H1 (cell line): ENCODE data around the gene FRMD5. TPM values are rescaled to one million over a fixed set of nuclear protein-coding genes. Genes with fewer than 3 reads are reported as not detected.

Source experiments
- CTCF ChIA-PET: fragments of 300-600 bp; sonication (Branson Sonifier 250); formaldehyde crosslinking; loops from one replicate; lab custom pipeline; 2021; ENCODE audit not compliant: partially characterized antibody; lab: Charles Lee
- POLR2A ChIA-PET: fragments of 300-600 bp; sonication (Branson Sonifier 250); formaldehyde crosslinking; loops from one replicate; lab custom pipeline; 2021; ENCODE audit warnings: inconsistent platforms; ENCODE audit not compliant: partially characterized antibody; lab: Charles Lee
- DNase-seq, 2 experiments: peaks; one replicate each; pipeline versions ENCODE4 v3.0.0 to v3.0.0-alpha.2; 2010 to 2022; ENCODE audit warnings: low spot score in 2 of 2, low read depth in 1 of 2, mixed read lengths in 1 of 2
- FAIRE-seq: peaks from 2 replicates; lab custom pipeline; 2011; peaks lifted over from hg19 to GRCh38; lab: Jason Lieb, UNC
- H2AFZ ChIP-seq: 2 replicates; pipeline ENCODE4 v1.8.1; 2012; ENCODE audit warnings: low read length, inconsistent platforms
- H2AK5ac ChIP-seq: 2 replicates; pipeline ENCODE4 v1.6.1; 2013; ENCODE audit warnings: low read depth, low read length
- H2BK120ac ChIP-seq: replicated peaks from 2 replicates; pipeline ENCODE3; 2013; ENCODE audit warnings: low read depth, low read length, inconsistent platforms
- H2BK12ac ChIP-seq: 2 replicates; pipeline ENCODE4 v1.6.1; 2013; ENCODE audit warnings: low read depth, low read length
- H2BK15ac ChIP-seq: 2 replicates; pipeline ENCODE4 v1.6.1; 2013; ENCODE audit warnings: low read length
- H2BK20ac ChIP-seq: 2 replicates; pipeline ENCODE4 v1.6.1; 2013; ENCODE audit warnings: low read length
- H2BK5ac ChIP-seq: 2 replicates; pipeline ENCODE4 v1.6.1; 2013; ENCODE audit warnings: low read depth, low read length
- H3K14ac ChIP-seq: 2 replicates; pipeline ENCODE4 v1.6.1; 2013; ENCODE audit warnings: inconsistent platforms; ENCODE audit not compliant: insufficient read length
- H3K18ac ChIP-seq: 2 replicates; pipeline ENCODE4 v1.6.1; 2013; ENCODE audit warnings: low read length; ENCODE audit errors: extremely low read depth
- H3K23ac ChIP-seq: 2 replicates; pipeline ENCODE4 v1.6.1; 2013; ENCODE audit warnings: inconsistent platforms; ENCODE audit not compliant: insufficient read length
- H3K23me2 ChIP-seq: 2 replicates; pipeline ENCODE4 v1.6.1; 2013; ENCODE audit warnings: low read depth, low read length
- H3K27ac ChIP-seq: 2 replicates; pipeline ENCODE4 v1.6.1; 2011; ENCODE audit warnings: low read depth, low read length, inconsistent platforms
- H3K27me3 ChIP-seq, 4 experiments: replicated peaks in 1 of 4; 1 replicate in 1 of 4; 2 replicates in 3 of 4; pipeline versions ENCODE4 v1.6.1 to v1.8.1; 2011 to 2013; ENCODE audit warnings: low read length in 3 of 4, mild to moderate bottlenecking in 3 of 4, inconsistent platforms in 2 of 4, mixed read lengths in 2 of 4, moderate library complexity in 1 of 4; ENCODE audit not compliant: control insufficient read depth in 3 of 4, insufficient read depth in 3 of 4; ENCODE audit errors: extremely low read depth in 1 of 4
- H3K36me3 ChIP-seq, 4 experiments: 2 replicates each; pipeline versions ENCODE4 v1.6.1 to v1.8.1; 2011 to 2013; ENCODE audit warnings: mild to moderate bottlenecking in 4 of 4, low read length in 3 of 4, moderate library complexity in 2 of 4, control low read depth in 1 of 4, inconsistent platforms in 1 of 4; ENCODE audit not compliant: insufficient read depth in 4 of 4, control insufficient read depth in 2 of 4
- H3K4ac ChIP-seq: replicated peaks from 2 replicates; pipeline ENCODE3; 2013; ENCODE audit warnings: low read length, low read depth, mixed read lengths, inconsistent platforms; ENCODE audit not compliant: insufficient read length
- H3K4me1 ChIP-seq, 4 experiments: replicated peaks in 1 of 4; 1 replicate in 1 of 4; 2 replicates in 3 of 4; pipeline versions ENCODE4 v1.6.1 to v1.8.1; 2011 to 2013; ENCODE audit warnings: low read length in 3 of 4, inconsistent platforms in 2 of 4, mixed read lengths in 1 of 4; ENCODE audit not compliant: insufficient read depth in 4 of 4, control insufficient read depth in 3 of 4
- H3K4me2 ChIP-seq, 2 experiments: 2 replicates each; pipeline versions ENCODE4 v1.6.1 to v1.8.1; 2011 to 2013; ENCODE audit warnings: low read depth in 2 of 2, low read length in 2 of 2, control low read depth in 1 of 2, inconsistent platforms in 1 of 2, mild to moderate bottlenecking in 1 of 2; ENCODE audit not compliant: insufficient read depth in 1 of 2
- H3K4me3 ChIP-seq, 4 experiments: fragments of 200-600, 300-600 bp in 1 of 4; sonication (generic), shearing (Covaris generic), sonication (Bioruptor Twin) in 1 of 4; 2 replicates each; pipeline versions ENCODE4 v1.5.1 to v1.8.1; 2011 to 2016; ENCODE audit warnings: low read length in 4 of 4, low read depth in 3 of 4, control low read depth in 2 of 4, inconsistent platforms in 2 of 4, mild to moderate bottlenecking in 2 of 4, mixed read lengths in 1 of 4, moderate library complexity in 1 of 4; ENCODE audit not compliant: insufficient read depth in 2 of 4; ENCODE audit errors: extremely low read depth in 1 of 4
- H3K56ac ChIP-seq: replicated peaks from 2 replicates; pipeline ENCODE3; 2013; ENCODE audit warnings: low read depth, mild to moderate bottlenecking, mixed read lengths, low read length, inconsistent platforms; ENCODE audit not compliant: insufficient read length
- H3K79me1 ChIP-seq: 2 replicates; pipeline ENCODE4 v1.6.1; 2013; ENCODE audit warnings: low read depth, low read length, control low read depth
- H3K79me2 ChIP-seq, 2 experiments: 2 replicates each; pipeline versions ENCODE4 v1.6.1 to v1.8.1; 2012 to 2013; ENCODE audit warnings: low read length in 2 of 2, mild to moderate bottlenecking in 2 of 2, inconsistent platforms in 1 of 2; ENCODE audit not compliant: insufficient read depth in 2 of 2, control insufficient read depth in 1 of 2
- H3K9ac ChIP-seq, 4 experiments: replicated peaks in 1 of 4; 1 replicate in 1 of 4; 2 replicates in 3 of 4; pipeline versions ENCODE4 v1.6.1 to v1.8.1; 2011 to 2013; ENCODE audit warnings: low read depth in 3 of 4, low read length in 3 of 4, control low read depth in 2 of 4, mild to moderate bottlenecking in 2 of 4, moderate library complexity in 2 of 4, inconsistent platforms in 1 of 4; ENCODE audit errors: extremely low read depth in 1 of 4
- H3K9me3 ChIP-seq, 2 experiments: 2 replicates each; pipeline versions ENCODE4 v1.6.1 to v1.8.1; 2012 to 2013; ENCODE audit warnings: mild to moderate bottlenecking in 2 of 2, moderate library complexity in 2 of 2, control low read depth in 1 of 2, inconsistent platforms in 1 of 2, low read depth in 1 of 2, low read length in 1 of 2, mixed read lengths in 1 of 2; ENCODE audit not compliant: insufficient read depth in 2 of 2
- H4K20me1 ChIP-seq, 2 experiments: replicated peaks in 1 of 2; 2 replicates each; pipeline versions ENCODE3 to v1.8.1; 2011 to 2013; ENCODE audit warnings: inconsistent platforms in 2 of 2, low read length in 2 of 2, mild to moderate bottlenecking in 1 of 2; ENCODE audit not compliant: insufficient read depth in 2 of 2, control insufficient read depth in 1 of 2
- H4K5ac ChIP-seq: 2 replicates; pipeline ENCODE4 v1.6.1; 2013; ENCODE audit warnings: low read length, low read depth, mixed read lengths, inconsistent platforms; ENCODE audit not compliant: insufficient read length
- H4K8ac ChIP-seq: 2 replicates; pipeline ENCODE4 v1.8.0; 2013; ENCODE audit warnings: mild to moderate bottlenecking, moderate library complexity, low read length, inconsistent platforms; ENCODE audit not compliant: insufficient read depth; ENCODE audit errors: extremely low read depth
- H4K91ac ChIP-seq: replicated peaks from 2 replicates; pipeline ENCODE3; 2013; ENCODE audit warnings: low read length, mixed read lengths, inconsistent platforms; ENCODE audit not compliant: insufficient read length
- ASH2L ChIP-seq: fragments of 200-600, 300-600 bp; sonication (generic); IDR thresholded peaks from one replicate; pipeline ENCODE4 v1.7.1; 2017; ENCODE audit warnings: low read length
- BRCA1 ChIP-seq: IDR thresholded peaks from 2 replicates; pipeline ENCODE4 v1.6.1; 2012; ENCODE audit warnings: low read depth, low read length, improper control_type of control experiment
- CREB1 ChIP-seq: IDR thresholded peaks from 2 replicates; pipeline ENCODE4 v1.6.1; 2012; ENCODE audit warnings: inconsistent platforms
- EGR1 ChIP-seq: IDR thresholded peaks from 2 replicates; pipeline ENCODE4 v1.6.1; 2011; ENCODE audit warnings: low read depth, low read length, borderline replicate concordance
- EP300 ChIP-seq, 2 experiments: IDR thresholded peaks; 1 replicate in 1 of 2; 2 replicates in 1 of 2; pipeline ENCODE4 v1.6.1; 2011 to 2012; ENCODE audit warnings: low read depth in 2 of 2, low read length in 2 of 2, mild to moderate bottlenecking in 2 of 2, borderline replicate concordance in 1 of 2, inconsistent platforms in 1 of 2, moderate library complexity in 1 of 2
- MAFK ChIP-seq: IDR thresholded peaks from 2 replicates; pipeline ENCODE4 v1.6.1; 2012; ENCODE audit warnings: low read depth, mild to moderate bottlenecking, improper control_type of control experiment, low read length
- SIX5 ChIP-seq: IDR thresholded peaks from 2 replicates; pipeline ENCODE4 v1.6.1; 2011; ENCODE audit warnings: mild to moderate bottlenecking, low read depth, low read length
- TCF12 ChIP-seq: IDR thresholded peaks from 2 replicates; pipeline ENCODE4 v1.6.1; 2011; ENCODE audit warnings: low read depth, mild to moderate bottlenecking, low read length
- YY1 ChIP-seq: IDR thresholded peaks from 2 replicates; pipeline ENCODE4 v1.6.1; 2011; ENCODE audit warnings: low read depth, mild to moderate bottlenecking, low read length
- WGBS, 2 experiments: shearing (Covaris generic) in 1 of 2; methylation state at CpG; one replicate each; pipeline versions ENCODE4 v1.1.6 to v1.1.7; 2013 to 2015; ENCODE audit warnings: low lambda C conversion rate in 2 of 2, mixed read lengths in 2 of 2, inconsistent platforms in 1 of 2, low coverage in 1 of 2, missing lambda C conversion rate in 1 of 2; ENCODE audit not compliant: insufficient replicate concordance in 2 of 2, insufficient coverage in 1 of 2, insufficient read length in 1 of 2; ENCODE audit errors: extremely low coverage in 1 of 2, missing lambda C conversion rate in 1 of 2; 5-methylcytosine and 5-hydroxymethylcytosine counted together
- polyA plus RNA-seq, 7 experiments: library from polyadenylated mRNA; depleted of rRNA in 3 of 7; stranded (reverse) in 5 of 7; unstranded in 2 of 7; fragments of >200 nt in 5 of 7; fragments of 200-250 nt in 2 of 7; gene quantifications; 1 replicate in 5 of 7; 2 replicates in 1 of 7; 4 replicates in 1 of 7; pipeline versions ENCODE4 v1.2.1 to v1.2.3, GENCODE V29; 2011 to 2013; ENCODE audit warnings: missing spikeins in 2 of 7, mixed read lengths in 2 of 7
- total RNA-seq: library from RNA; stranded (reverse); fragmentation: NEBNext Ultra II Directional; extraction: Animal tissue kit (Norgen Biotek cat#: 25700); gene quantifications from 2 replicates; pipeline ENCODE4 v1.2.1, GENCODE V29; 2021

The FRMD5 gene
- total and polyA plus RNA-seq, 2 of the 8 experiments (the other 6 are each of a cell fraction or from before 2014, with no cell fraction given): 10.1 to 12.6 TPM

DNA sequence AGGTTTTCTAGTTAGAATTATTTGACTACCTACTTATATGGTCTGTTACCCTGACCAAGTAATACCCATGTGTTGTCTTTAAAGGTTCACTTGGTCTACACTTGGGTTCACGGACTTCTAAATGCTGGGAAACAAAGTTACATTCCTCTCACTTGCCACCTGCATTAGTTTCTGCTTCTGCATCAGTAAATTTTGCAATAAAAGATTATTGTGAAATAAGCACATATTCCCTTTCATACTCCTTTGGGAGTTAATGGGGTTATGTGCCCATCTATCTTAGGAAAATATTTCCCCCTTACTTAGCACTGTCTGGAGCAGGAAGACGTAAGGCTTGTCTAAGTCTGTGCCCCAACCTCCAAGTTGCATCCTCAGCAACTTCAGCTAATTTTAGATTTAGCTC, 160.7 kb downstream of the FRMD5 start:
- no peak overlapping the region for H3K18ac ChIP-seq
- TF ChIP-seq SIX5: no peak
- TF ChIP-seq EGR1: no peak
- no peak for TF ChIP-seq BRCA1
- no peak for TF ChIP-seq EP300 (IDR thresholded peaks at IDR 0.05; ENCODE audit: borderline replicate concordance in 1 of 2, low read depth in 2 of 2, low read length in 2 of 2)
- TF ChIP-seq MAFK: no peak
- no peak for TF ChIP-seq CREB1
- no peak for TF ChIP-seq ASH2L
- TF ChIP-seq YY1: no peak
- no peak for TF ChIP-seq TCF12
- no peak overlapping the region for H2BK15ac ChIP-seq
- H3K27ac ChIP-seq: no peak overlapping the region
- no peak overlapping the region for H3K4ac ChIP-seq
- CTCF ChIA-PET: interaction anchor here (1.2 kb wide), 1 partner anchor 32 kb away, joined by 3 read pairs; no protein-coding TSS in a partner anchor
- H3K23me2 ChIP-seq: no peaks in the 10 kb centered on the region
- H2BK12ac ChIP-seq: no peak overlapping the region
- no peaks in the 10 kb centered on the region for H4K20me1 ChIP-seq
- no peak overlapping the region for H3K23ac ChIP-seq
- no peak overlapping the region for H3K14ac ChIP-seq
- POLR2A ChIA-PET: no interaction called here
- H3K56ac ChIP-seq: no peak overlapping the region
- H2AFZ ChIP-seq: no peak overlapping the region
- no peak overlapping the region for H4K91ac ChIP-seq
- no peak overlapping the region for H2BK20ac ChIP-seq
- no peak overlapping the region for H2BK120ac ChIP-seq
- H3K4me2 ChIP-seq: no peak overlapping the region
- no peaks in the 10 kb centered on the region for H3K27me3 ChIP-seq
- no peaks in the 10 kb centered on the region for H3K36me3 ChIP-seq
- no peak overlapping the region for H4K5ac ChIP-seq
- H3K9me3 ChIP-seq: no peaks in the 10 kb centered on the region
- DNase-seq (no peak), FAIRE-seq (no peak)
- H3K9ac ChIP-seq: no peak overlapping the region
- H3K79me1 ChIP-seq: no peaks in the 10 kb centered on the region; the same call in 1 of the 2 replicates
- H2BK5ac ChIP-seq: no peak overlapping the region
- H2AK5ac ChIP-seq: no peak overlapping the region
- no peak overlapping the region for H4K8ac ChIP-seq
- 78% methylated on average over 2 of the region's 2 CpGs; no CpG with 5 or more reads in 1 of the 2 experiments for WGBS, 2 experiments
- H3K4me1 ChIP-seq: peaks cover 0 to 8% (median 5%) of the 10 kb centered on the region in 4 experiments; a peak in 6 of 7 replicates
- no peaks in the 10 kb centered on the region for H3K79me2 ChIP-seq
- H3K4me3 ChIP-seq: no peak overlapping the region
